Neutrophil (primary cell): ENCODE results near the gene ZNF586.
"Not testable (repeated sequence)": the region's sequence is repeated elsewhere in the genome, so short reads cannot be mapped to it uniquely, and the experiment has no call there.

Experiments
- H3K27ac ChIP-seq: fragments of 200-600 bp; sonication (generic); 2 replicates; pipeline ENCODE4 v1.5.1; 2016; ENCODE audit warnings: mild to moderate bottlenecking, moderate library complexity
- H3K27me3 ChIP-seq: fragments of 200-600 bp; sonication (generic); 2 replicates; pipeline ENCODE4 v1.6.0; 2016; ENCODE audit warnings: mild to moderate bottlenecking
- H3K36me3 ChIP-seq: fragments of 200-600 bp; sonication (generic); 2 replicates; pipeline ENCODE4 v1.5.1; 2017
- H3K4me1 ChIP-seq, 2 experiments: fragments of 200-600 bp in 1 of 2; sonication (generic) in 1 of 2; 1 replicate in 1 of 2; 2 replicates in 1 of 2; pipeline versions ENCODE4 v1.5.1 to v1.6.1; 2013 to 2016; ENCODE audit warnings: low read depth in 1 of 2, low read length in 1 of 2, mild to moderate bottlenecking in 1 of 2, moderate library complexity in 1 of 2; ENCODE audit not compliant: control insufficient read depth in 1 of 2, insufficient read depth in 1 of 2
- H3K4me3 ChIP-seq, 2 experiments: fragments of 200-600 bp in 1 of 2; sonication (generic) in 1 of 2; 1 replicate in 1 of 2; 2 replicates in 1 of 2; pipeline ENCODE4 v1.5.1; 2013 to 2016; ENCODE audit warnings: low read depth in 1 of 2, low read length in 1 of 2, mild to moderate bottlenecking in 1 of 2, moderate library complexity in 1 of 2
- H3K9me3 ChIP-seq: fragments of 200-600 bp; sonication (generic); 2 replicates; pipeline ENCODE4 v1.5.1; 2016
- TF ChIP-seq, protein P1 (sequence below): fragments of 200-600 bp; sonication (generic); IDR thresholded peaks from 2 replicates; pipeline ENCODE4 v1.5.1; 2016; ENCODE audit warnings: antibody characterized with exemption

The ZNF586 gene

DNA sequence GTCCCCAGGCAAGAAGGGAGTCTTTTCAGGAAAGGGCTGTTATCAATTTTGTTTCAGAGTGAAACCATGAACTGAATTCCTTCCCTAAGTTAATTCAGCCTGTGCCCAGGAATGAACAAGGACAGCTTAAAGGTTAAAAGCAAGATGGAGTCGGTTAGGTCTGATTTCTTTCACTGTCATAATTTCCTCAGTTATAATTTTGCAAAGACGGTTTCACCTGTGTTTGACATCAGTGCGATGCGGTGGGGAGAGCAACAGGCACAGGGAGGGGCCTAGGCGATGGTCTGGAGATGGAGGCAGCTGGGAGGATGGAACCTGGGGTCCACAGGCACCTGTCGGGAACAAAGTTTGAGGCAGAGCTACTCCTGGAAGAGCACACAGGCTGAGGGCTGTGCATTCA lies 51.1 kb downstream of the ZNF586 start:
- H3K27me3 ChIP-seq, result no peaks in the 10 kb centered on the region

DNA sequence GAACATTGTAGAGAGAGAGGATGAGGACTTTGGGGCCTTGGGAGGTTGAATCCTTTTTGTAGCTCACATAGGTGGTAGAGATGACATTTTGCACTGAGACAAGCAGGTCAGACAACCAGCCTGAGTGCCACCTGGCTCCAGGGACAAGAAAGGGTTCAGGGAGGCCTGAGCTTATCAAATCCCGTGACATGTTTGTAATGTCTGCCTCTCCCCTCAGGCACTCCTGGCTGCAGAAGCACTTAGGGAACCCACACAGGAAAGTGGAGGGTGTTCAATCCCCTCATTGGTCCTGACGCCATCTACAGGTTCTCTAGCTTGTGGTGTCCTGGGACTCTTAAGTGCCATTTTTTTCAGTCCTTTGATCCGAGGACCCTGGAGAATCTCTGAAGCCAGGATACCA lies 51.6 kb downstream of the ZNF586 start:
- H3K36me3 ChIP-seq, H3K4me3 ChIP-seq, H3K27me3 ChIP-seq, H3K27ac ChIP-seq, H3K9me3 ChIP-seq: not testable (repeated sequence)
- peaks cover 18 to 19% of the 10 kb centered on the region in 2 experiments for H3K4me1 ChIP-seq

More for the DNA sequence above, 51.1 kb downstream of the ZNF586 start:
- Histone ChIP-seq H3K36me3 (no peaks in the 10 kb centered on the region), H3K27ac (no peak overlapping the region), H3K4me3 (no peak overlapping the region), H3K9me3 (no peaks in the 10 kb centered on the region), H3K4me1 (peaks cover 18 to 19% of the 10 kb centered on the region in 2 experiments)
- TF ChIP-seq, protein P1, sequence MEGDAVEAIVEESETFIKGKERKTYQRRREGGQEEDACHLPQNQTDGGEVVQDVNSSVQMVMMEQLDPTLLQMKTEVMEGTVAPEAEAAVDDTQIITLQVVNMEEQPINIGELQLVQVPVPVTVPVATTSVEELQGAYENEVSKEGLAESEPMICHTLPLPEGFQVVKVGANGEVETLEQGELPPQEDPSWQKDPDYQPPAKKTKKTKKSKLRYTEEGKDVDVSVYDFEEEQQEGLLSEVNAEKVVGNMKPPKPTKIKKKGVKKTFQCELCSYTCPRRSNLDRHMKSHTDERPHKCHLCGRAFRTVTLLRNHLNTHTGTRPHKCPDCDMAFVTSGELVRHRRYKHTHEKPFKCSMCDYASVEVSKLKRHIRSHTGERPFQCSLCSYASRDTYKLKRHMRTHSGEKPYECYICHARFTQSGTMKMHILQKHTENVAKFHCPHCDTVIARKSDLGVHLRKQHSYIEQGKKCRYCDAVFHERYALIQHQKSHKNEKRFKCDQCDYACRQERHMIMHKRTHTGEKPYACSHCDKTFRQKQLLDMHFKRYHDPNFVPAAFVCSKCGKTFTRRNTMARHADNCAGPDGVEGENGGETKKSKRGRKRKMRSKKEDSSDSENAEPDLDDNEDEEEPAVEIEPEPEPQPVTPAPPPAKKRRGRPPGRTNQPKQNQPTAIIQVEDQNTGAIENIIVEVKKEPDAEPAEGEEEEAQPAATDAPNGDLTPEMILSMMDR, result no peak

DNA sequence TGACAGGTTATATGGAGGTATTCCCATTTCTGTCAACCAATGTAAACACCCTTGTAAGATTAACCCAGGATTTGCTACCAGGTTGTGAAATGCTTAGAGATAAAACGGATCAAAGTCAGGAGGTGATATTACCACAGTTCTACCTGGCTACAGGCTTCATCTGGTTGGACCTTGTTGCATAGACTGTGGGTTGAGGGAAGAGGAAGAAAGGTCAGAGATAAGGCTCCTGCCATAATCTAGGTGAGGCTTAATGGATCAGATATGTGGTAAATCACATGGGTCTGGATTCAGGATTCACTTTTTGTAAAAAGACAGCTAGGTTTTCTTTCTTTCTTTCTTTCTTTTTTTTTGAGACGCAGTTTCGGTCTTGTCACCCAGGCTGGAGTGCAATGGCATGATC lies 52.0 kb downstream of the ZNF586 start:
- not testable (repeated sequence) for H3K9me3 ChIP-seq, H3K4me3 ChIP-seq, H3K27me3 ChIP-seq, H3K27ac ChIP-seq, H3K36me3 ChIP-seq
- peaks cover 18 to 19% of the 10 kb centered on the region in 2 experiments for H3K4me1 ChIP-seq

DNA sequence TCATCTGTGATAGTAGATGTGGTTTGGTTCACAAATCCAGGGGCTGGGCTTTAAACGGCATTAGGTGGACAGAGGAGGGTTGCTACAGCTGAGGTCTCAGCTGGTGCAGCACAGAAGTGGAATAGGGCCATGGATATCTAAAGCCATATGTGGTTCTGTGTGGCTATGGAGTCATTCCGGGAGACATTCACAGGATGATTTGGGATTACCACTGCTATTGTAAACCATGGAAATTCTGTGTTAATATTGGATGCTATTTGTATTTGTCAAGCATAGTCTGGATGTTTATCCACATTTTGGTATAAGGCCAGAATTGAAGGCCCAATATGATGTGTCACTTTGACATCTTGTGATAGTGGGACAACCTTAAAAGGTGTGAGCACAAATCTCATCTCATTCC lies 53.7 kb downstream of the ZNF586 start:
- peaks cover 18 to 19% of the 10 kb centered on the region in 2 experiments for H3K4me1 ChIP-seq
- not testable (repeated sequence) for H3K9me3 ChIP-seq, H3K4me3 ChIP-seq, H3K36me3 ChIP-seq, H3K27me3 ChIP-seq, H3K27ac ChIP-seq

DNA sequence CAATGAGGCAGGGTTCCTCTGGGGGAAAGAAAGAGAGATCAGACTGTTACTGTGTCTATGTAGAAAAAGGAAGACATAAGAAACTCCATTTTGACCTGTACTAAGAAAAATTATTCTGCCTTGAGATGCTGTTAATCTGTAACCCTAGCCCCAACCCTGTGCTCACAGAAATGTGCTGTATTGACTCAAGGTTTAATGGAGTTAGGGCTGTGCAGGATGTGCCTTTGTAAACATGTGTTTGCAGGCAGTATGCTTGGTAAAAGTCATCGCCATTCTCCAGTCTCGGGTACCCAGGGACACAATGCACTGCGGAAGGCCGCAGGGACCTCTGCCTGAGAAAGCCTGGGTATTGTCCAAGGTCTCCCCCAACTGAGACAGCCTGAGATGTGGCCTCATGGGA lies 54.1 kb downstream of the ZNF586 start:
- peaks cover 15% of the 10 kb centered on the region in 2 experiments for H3K4me1 ChIP-seq
- not testable (repeated sequence) for H3K36me3 ChIP-seq, H3K9me3 ChIP-seq, H3K27me3 ChIP-seq, H3K4me3 ChIP-seq, H3K27ac ChIP-seq

DNA sequence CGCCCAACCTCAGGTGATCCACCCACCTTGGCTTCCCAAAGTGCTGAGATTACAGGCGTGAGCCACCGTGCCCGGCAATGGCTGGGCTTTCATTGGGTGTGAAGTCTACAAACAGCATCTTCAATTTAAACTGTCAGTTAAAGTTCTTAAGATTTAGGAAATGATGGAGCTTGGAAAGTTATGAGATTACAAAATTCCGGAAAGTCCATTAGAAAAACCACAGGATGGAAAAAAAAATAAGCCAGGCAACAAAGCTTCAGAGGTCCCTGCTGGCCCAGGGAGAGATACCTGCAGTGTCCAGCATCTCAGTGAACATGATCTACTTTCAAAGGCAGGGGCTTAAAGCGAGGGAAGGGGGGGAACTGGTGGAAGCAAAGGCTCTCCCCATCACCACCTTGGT lies 56.0 kb downstream of the ZNF586 start:
- TF ChIP-seq, protein P1, result no peak
- Histone ChIP-seq H3K9me3 (no peaks in the 10 kb centered on the region), H3K36me3 (no peaks in the 10 kb centered on the region), H3K4me3 (no peak overlapping the region), H3K4me1 (no peaks in the 10 kb centered on the region), H3K27ac (no peak overlapping the region), H3K27me3 (no peaks in the 10 kb centered on the region)

DNA sequence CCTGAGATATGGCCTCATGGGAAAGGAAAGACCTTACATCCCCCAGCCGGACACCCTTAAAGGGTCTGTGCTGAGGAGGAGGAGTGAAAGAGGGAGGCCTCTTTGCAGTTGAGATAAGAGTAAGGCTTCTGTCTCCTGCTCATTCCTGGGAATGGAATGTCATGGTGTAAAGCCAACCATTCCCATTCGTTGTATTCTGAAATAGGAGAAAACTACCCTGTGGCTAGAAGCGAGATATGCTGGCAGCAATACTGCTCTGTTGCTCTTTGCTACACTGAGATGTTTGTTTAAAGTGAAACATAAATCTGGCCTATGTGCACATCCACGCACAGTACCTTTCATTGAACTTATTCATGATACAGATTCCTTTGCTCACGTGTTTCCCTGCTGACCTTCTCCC lies 59.8 kb downstream of the ZNF586 start:
- TF ChIP-seq, protein P1, result no peak
- H3K9me3 ChIP-seq, result no peaks in the 10 kb centered on the region
- no peak overlapping the region for H3K27ac ChIP-seq
- H3K4me1 ChIP-seq, result no peaks in the 10 kb centered on the region
- H3K4me3 ChIP-seq, result no peak overlapping the region
- no peaks in the 10 kb centered on the region for H3K36me3 ChIP-seq
- H3K27me3 ChIP-seq, result no peaks in the 10 kb centered on the region

DNA sequence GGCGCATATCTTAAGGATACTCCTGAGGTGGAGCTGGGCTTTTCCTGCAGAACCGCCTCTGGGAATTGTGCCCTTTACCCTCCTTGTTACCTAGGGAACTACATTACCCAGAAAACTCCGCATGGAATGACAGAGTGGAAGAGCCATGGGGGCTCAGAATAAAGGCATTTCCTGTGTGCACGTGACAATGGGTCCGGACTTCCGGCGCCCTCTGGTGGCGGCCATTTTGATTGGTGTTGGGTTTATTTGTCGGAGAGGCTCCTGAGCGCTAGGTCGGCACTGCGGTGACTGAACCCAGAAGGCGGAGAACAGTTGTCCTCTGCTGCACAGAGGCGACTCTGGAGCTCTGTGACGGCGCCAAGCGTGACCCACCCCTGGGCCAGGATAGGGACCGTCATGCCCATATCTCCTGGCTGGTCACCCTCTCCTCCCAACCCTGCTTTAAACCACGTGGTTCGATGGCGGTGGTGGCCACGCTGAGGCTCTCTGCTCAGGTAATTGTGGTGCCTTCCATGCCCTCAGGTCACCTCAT lies 60.7 kb downstream of the ZNF586 start, which contains the start of gene ZNF587B:
Gene ZNF587B, plus strand, starts transcription at position 229 of the 532 bp plus-strand sequence. Its CDS starts 230 bp downstream, at position 459.
- Histone ChIP-seq H3K36me3 (no peaks in the 10 kb centered on the region), H3K4me1 (no peaks in the 10 kb centered on the region), H3K4me3 (no peak within 1 kb of the TSS), H3K27me3 (no peaks in the 10 kb centered on the region), H3K27ac (peak within 1 kb of the TSS; percentile 3), H3K9me3 (no peaks in the 10 kb centered on the region)
- TF ChIP-seq, protein P1, result peak; percentile 52
